Nephron (organoid): ENCODE data around the gene MYZAP.
A peak's percentile ranks its signal among the peaks of the same experiment; 100 is the strongest.

Experiments used
- H3K27ac Mint-ChIP-seq, 3 experiments: 2 replicates each; pipeline ENCODE4 v1.8.0; 2020; ENCODE audit warnings: mixed read lengths in 3 of 3, mild to moderate bottlenecking in 2 of 3, moderate library complexity in 1 of 3
- H3K27me3 Mint-ChIP-seq: 2 replicates; pipeline ENCODE4 v1.8.0; 2021; ENCODE audit warnings: low read depth, mild to moderate bottlenecking, moderate library complexity, mixed read lengths
- H3K36me3 Mint-ChIP-seq: 2 replicates; pipeline ENCODE4 v1.8.0; 2020; ENCODE audit warnings: low read depth, mixed read lengths
- H3K4me1 Mint-ChIP-seq: 2 replicates; pipeline ENCODE4 v1.8.0; 2020; ENCODE audit warnings: mixed read lengths
- H3K4me3 Mint-ChIP-seq, 3 experiments: 2 replicates each; pipeline ENCODE4 v1.8.0; 2020; ENCODE audit warnings: mild to moderate bottlenecking in 3 of 3, mixed read lengths in 3 of 3, moderate library complexity in 2 of 3
- H3K9me3 Mint-ChIP-seq: 2 replicates; pipeline ENCODE4 v1.8.0; 2020; ENCODE audit warnings: mixed read lengths
- CTCF ChIP-seq, 3 experiments: fragments of 200-600 bp; sonication (generic); IDR thresholded peaks; one replicate each; pipeline ENCODE4 v1.5.0; 2021; ENCODE audit warnings: antibody characterized with exemption in 3 of 3; ENCODE audit not compliant: unreplicated experiment in 3 of 3

Gene MYZAP

GRCh38 chr15:57553526-57553925 lies 38.2 kb upstream of the MYZAP start:
- Mint-ChIP-seq H3K27ac (peak overlapping the region; percentile 90 to 98 (median 93)), H3K4me1 (peaks cover 65% of the 10 kb centered on the region), H3K9me3 (no peaks in the 10 kb centered on the region), H3K27me3 (no peaks in the 10 kb centered on the region), H3K36me3 (peaks cover 15% of the 10 kb centered on the region), H3K4me3 (no peak overlapping the region)
- no peak for TF ChIP-seq CTCF (IDR thresholded peaks at IDR 0.05; ENCODE audit: unreplicated experiment in 3 of 3)

GRCh38 chr15:57554063-57554811 lies 37.5 kb upstream of the MYZAP start:
- Mint-ChIP-seq H3K9me3 (no peaks in the 10 kb centered on the region), H3K4me1 (peaks cover 70% of the 10 kb centered on the region), H3K27ac (peak overlapping the region; percentile 93 to 98 (median 98)), H3K27me3 (peaks cover under 1% of the 10 kb centered on the region), H3K36me3 (peaks cover 10% of the 10 kb centered on the region), H3K4me3 (peak overlapping the region in 1 of 3 experiments; percentile 39)
- no peak for TF ChIP-seq CTCF (IDR thresholded peaks at IDR 0.05; ENCODE audit: unreplicated experiment in 3 of 3)

GRCh38 chr15:57554812-57555179 lies 36.9 kb upstream of the MYZAP start:
- H3K4me1 Mint-ChIP-seq: peaks cover 69% of the 10 kb centered on the region
- no peak for TF ChIP-seq CTCF (IDR thresholded peaks at IDR 0.05; ENCODE audit: unreplicated experiment in 3 of 3)
- H3K4me3 Mint-ChIP-seq: peak overlapping the region in 1 of 3 experiments; percentile 33
- H3K27me3 Mint-ChIP-seq: peaks cover 5% of the 10 kb centered on the region
- peak overlapping the region; percentile 93 to 98 (median 98) for H3K27ac Mint-ChIP-seq
- H3K36me3 Mint-ChIP-seq: peaks cover 10% of the 10 kb centered on the region
- no peaks in the 10 kb centered on the region for H3K9me3 Mint-ChIP-seq

GRCh38 chr15:57555270-57555669 lies 36.4 kb upstream of the MYZAP start:
- Mint-ChIP-seq H3K27ac (peak overlapping the region; percentile 93 to 98 (median 98)), H3K36me3 (peaks cover 10% of the 10 kb centered on the region), H3K4me1 (peaks cover 66% of the 10 kb centered on the region), H3K27me3 (peaks cover 5% of the 10 kb centered on the region), H3K4me3 (peak overlapping the region in 1 of 3 experiments; percentile 33), H3K9me3 (no peaks in the 10 kb centered on the region)
- no peak for TF ChIP-seq CTCF (IDR thresholded peaks at IDR 0.05; ENCODE audit: unreplicated experiment in 3 of 3)

DNA sequence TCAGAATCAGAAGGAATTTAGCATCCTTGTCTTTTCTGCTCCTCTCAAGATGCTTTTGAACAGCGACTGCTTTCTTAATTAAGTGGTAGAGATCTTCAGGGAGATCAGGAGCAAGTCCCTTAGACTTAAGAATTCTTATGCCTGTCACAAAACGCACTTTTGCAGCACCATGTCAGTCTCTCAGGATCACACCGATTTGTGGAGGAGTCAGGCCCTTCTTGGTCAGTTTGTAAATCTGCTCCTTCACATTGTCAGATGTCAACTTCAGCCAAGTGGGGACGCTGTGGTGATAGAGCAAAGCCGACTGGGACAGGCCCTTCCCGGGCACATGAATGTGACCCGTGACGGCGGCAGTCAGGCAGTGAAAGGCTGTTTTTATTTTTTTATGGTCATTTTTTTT lies 35.7 kb upstream of the MYZAP start:
- Mint-ChIP-seq H3K4me1 (peaks cover 62% of the 10 kb centered on the region), H3K27me3 (peaks cover 7% of the 10 kb centered on the region), H3K9me3 (no peaks in the 10 kb centered on the region), H3K36me3 (peaks cover 6% of the 10 kb centered on the region), H3K27ac (peak overlapping the region; percentile 93 to 98 (median 98)), H3K4me3 (no peak overlapping the region)
- no peak for TF ChIP-seq CTCF (IDR thresholded peaks at IDR 0.05; ENCODE audit: unreplicated experiment in 3 of 3)

DNA sequence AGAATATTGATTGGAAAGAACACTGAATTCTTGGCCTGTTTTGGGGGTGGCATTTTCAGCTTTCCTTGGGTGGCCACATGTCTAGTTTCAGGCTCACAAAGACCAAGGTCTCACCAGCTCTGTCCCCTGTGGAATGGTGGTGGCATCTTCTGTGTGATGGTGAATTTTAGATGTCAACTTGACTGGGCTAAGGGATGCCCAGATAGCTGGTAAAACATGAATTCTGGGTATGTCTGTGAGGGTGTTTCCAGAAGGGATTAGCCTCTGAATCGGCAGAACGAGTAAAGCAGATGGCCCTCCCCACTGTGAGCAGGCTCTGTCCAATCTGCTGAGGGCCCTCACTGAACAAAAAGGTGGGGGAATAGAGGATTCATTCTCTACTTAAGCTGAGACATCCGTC lies 34.4 kb upstream of the MYZAP start:
- peaks cover 9% of the 10 kb centered on the region for H3K27me3 Mint-ChIP-seq
- H3K36me3 Mint-ChIP-seq: no peaks in the 10 kb centered on the region
- H3K4me3 Mint-ChIP-seq: no peak overlapping the region
- no peaks in the 10 kb centered on the region for H3K9me3 Mint-ChIP-seq
- TF ChIP-seq CTCF (IDR thresholded peaks at IDR 0.05; ENCODE audit: unreplicated experiment in 3 of 3): no peak
- H3K27ac Mint-ChIP-seq: no peak overlapping the region
- H3K4me1 Mint-ChIP-seq: peaks cover 54% of the 10 kb centered on the region
